SK-N-SH (cell line): Measurements from ENCODE around the gene ITGA1.

ENCODE experiments used
- CTCF ChIP-seq: fragments of 200-600 bp; sonication (generic); IDR thresholded peaks from 2 replicates; pipeline ENCODE4 v1.6.1; 2017; ENCODE audit warnings: antibody characterized with exemption, mild to moderate bottlenecking, moderate library complexity
- EP300 ChIP-seq, 2 experiments: IDR thresholded peaks; 2 replicates each; pipeline versions ENCODE4 v1.4.0 to v1.6.1; 2012; ENCODE audit warnings: borderline replicate concordance in 1 of 2, low read depth in 1 of 2, low read length in 1 of 2
- EZH2phosphoT487 ChIP-seq: fragments of 200-600 bp; sonication (generic); IDR thresholded peaks from 2 replicates; pipeline ENCODE4 v1.6.1; 2017; ENCODE audit warnings: low read depth, mixed run types, mild to moderate bottlenecking, antibody characterized with exemption, moderate library complexity, borderline replicate concordance
- FOXJ3 ChIP-seq: sonication (generic); formaldehyde crosslinking; IDR thresholded peaks from 2 replicates; pipeline ENCODE4 v1.5.1; 2020; ENCODE audit warnings: mild to moderate bottlenecking, missing genetic modification reagents
- FOXM1 ChIP-seq: IDR thresholded peaks from 2 replicates; pipeline ENCODE4 v1.4.0; 2012; ENCODE audit warnings: low read depth, mild to moderate bottlenecking
- NFIC ChIP-seq: IDR thresholded peaks from 2 replicates; pipeline ENCODE4 v1.4.0; 2012; ENCODE audit warnings: borderline replicate concordance
- POLR2AphosphoS5 ChIP-seq: IDR thresholded peaks from 2 replicates; pipeline ENCODE4 v1.6.1; 2012; ENCODE audit warnings: low read depth, low read length
- RCOR1 ChIP-seq: fragments of 150-350 bp; IDR thresholded peaks from 2 replicates; pipeline ENCODE4 v1.6.1; 2017; ENCODE audit warnings: antibody characterized with exemption, low read length
- RFX5 ChIP-seq: IDR thresholded peaks from 2 replicates; pipeline ENCODE4 v1.6.1; 2012; ENCODE audit warnings: mild to moderate bottlenecking, improper control_type of control experiment, low read length
- TCF12 ChIP-seq: IDR thresholded peaks from 2 replicates; pipeline ENCODE4 v1.4.0; 2012
- YY1 ChIP-seq: IDR thresholded peaks from 2 replicates; pipeline ENCODE4 v1.4.0; 2012; ENCODE audit warnings: low read depth, mild to moderate bottlenecking
- ZBTB33 ChIP-seq: IDR thresholded peaks from 2 replicates; pipeline ENCODE4 v1.4.0; 2012; ENCODE audit warnings: low read depth, borderline replicate concordance
- TF ChIP-seq, protein P1 (sequence below): IDR thresholded peaks from 2 replicates; pipeline ENCODE4 v1.6.1; 2012; ENCODE audit warnings: mild to moderate bottlenecking, low read depth, low read length, moderate library complexity
- TF ChIP-seq, protein P2 (sequence below): IDR thresholded peaks from 2 replicates; pipeline ENCODE4 v1.4.0; 2012; ENCODE audit warnings: low read depth, borderline replicate concordance

GRCh38 chr5:52760695-52761366 lies 26.9 kb upstream of the ITGA1 start:
- TF ChIP-seq CTCF, result no peak
- no peak for TF ChIP-seq FOXJ3 (CRISPR knock-in tag)
- no peak for TF ChIP-seq EP300 (IDR thresholded peaks at IDR 0.05; ENCODE audit: borderline replicate concordance in 1 of 2, low read depth in 1 of 2, low read length in 1 of 2)
- TF ChIP-seq YY1, result no peak
- TF ChIP-seq NFIC, result no peak
- no peak for TF ChIP-seq EZH2phosphoT487
- TF ChIP-seq RFX5, result no peak
- TF ChIP-seq, protein P1, sequence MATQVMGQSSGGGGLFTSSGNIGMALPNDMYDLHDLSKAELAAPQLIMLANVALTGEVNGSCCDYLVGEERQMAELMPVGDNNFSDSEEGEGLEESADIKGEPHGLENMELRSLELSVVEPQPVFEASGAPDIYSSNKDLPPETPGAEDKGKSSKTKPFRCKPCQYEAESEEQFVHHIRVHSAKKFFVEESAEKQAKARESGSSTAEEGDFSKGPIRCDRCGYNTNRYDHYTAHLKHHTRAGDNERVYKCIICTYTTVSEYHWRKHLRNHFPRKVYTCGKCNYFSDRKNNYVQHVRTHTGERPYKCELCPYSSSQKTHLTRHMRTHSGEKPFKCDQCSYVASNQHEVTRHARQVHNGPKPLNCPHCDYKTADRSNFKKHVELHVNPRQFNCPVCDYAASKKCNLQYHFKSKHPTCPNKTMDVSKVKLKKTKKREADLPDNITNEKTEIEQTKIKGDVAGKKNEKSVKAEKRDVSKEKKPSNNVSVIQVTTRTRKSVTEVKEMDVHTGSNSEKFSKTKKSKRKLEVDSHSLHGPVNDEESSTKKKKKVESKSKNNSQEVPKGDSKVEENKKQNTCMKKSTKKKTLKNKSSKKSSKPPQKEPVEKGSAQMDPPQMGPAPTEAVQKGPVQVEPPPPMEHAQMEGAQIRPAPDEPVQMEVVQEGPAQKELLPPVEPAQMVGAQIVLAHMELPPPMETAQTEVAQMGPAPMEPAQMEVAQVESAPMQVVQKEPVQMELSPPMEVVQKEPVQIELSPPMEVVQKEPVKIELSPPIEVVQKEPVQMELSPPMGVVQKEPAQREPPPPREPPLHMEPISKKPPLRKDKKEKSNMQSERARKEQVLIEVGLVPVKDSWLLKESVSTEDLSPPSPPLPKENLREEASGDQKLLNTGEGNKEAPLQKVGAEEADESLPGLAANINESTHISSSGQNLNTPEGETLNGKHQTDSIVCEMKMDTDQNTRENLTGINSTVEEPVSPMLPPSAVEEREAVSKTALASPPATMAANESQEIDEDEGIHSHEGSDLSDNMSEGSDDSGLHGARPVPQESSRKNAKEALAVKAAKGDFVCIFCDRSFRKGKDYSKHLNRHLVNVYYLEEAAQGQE, result no peak
- TF ChIP-seq ZBTB33, result no peak
- no peak for TF ChIP-seq POLR2AphosphoS5
- TF ChIP-seq, protein P2, sequence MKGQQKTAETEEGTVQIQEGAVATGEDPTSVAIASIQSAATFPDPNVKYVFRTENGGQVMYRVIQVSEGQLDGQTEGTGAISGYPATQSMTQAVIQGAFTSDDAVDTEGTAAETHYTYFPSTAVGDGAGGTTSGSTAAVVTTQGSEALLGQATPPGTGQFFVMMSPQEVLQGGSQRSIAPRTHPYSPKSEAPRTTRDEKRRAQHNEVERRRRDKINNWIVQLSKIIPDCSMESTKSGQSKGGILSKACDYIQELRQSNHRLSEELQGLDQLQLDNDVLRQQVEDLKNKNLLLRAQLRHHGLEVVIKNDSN, result no peak
- TF ChIP-seq FOXM1, result no peak
- no peak for TF ChIP-seq TCF12
- TF ChIP-seq RCOR1, result no peak
